ENCODE measurements around the gene KMT2D. TPM values are rescaled to one million over a fixed set of nuclear protein-coding genes. Genes with fewer than 3 reads are reported as not detected.

KMT2D gene
- total and polyA plus RNA-seq, 2 of the 8 experiments (the other 6 are each of a cell fraction or from before 2014, with no cell fraction given), result 9.1 to 86.3 TPM

DNA sequence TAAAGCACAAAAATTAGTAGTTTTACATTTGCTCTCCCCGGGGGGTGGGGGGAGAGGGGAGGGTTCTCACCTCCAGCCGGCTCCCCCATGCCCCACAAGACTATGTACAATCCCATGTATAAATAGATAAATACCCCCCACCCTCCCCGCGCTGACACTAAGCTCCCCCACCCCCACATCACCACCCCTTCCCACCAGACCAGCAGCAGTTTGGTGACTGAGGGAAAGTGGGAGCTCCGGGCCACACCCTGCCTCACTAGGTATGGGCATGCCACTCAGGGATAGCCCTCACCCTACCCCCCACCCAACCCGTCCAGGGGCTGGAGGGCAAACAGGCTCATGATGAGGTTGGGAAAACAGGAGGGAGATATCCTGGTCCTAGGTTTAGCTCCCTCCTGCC, 40.2 kb downstream of the KMT2D start:
- Histone ChIP-seq H3K23ac (ENCODE audit: insufficient read length) (no peak overlapping the region), H3K79me2 (ENCODE audit: control insufficient read depth in 1 of 2, insufficient read depth in 2 of 2, low read length in 2 of 2) (no peaks in the 10 kb centered on the region), H2BK120ac (replicated peaks; ENCODE audit: low read depth, low read length) (no peak overlapping the region), H2BK5ac (ENCODE audit: low read depth, low read length) (no peak overlapping the region), H3K27ac (ENCODE audit: low read depth, low read length) (no peak overlapping the region), H4K5ac (ENCODE audit: insufficient read length, low read depth, low read length) (no peak overlapping the region), H3K18ac (ENCODE audit: extremely low read depth, low read length) (no peak overlapping the region), H3K9ac (replicated peaks in 1 of 4; ENCODE audit: extremely low read depth in 1 of 4, low read depth in 3 of 4, low read length in 3 of 4) (no peak overlapping the region), H2BK12ac (ENCODE audit: low read depth, low read length) (no peak overlapping the region), H2AFZ (ENCODE audit: low read length) (no peak overlapping the region), H3K23me2 (ENCODE audit: low read depth, low read length) (peaks cover 8% of the 10 kb centered on the region), H4K8ac (ENCODE audit: extremely low read depth, insufficient read depth, low read length) (no peak overlapping the region; the same call in 1 of the 2 replicates), H3K36me3 (ENCODE audit: control insufficient read depth in 2 of 4, insufficient read depth in 4 of 4, low read length in 3 of 4) (peaks cover 7 to 40% (median 27%) of the 10 kb centered on the region in 4 experiments; a peak in 7 of 8 replicates), H3K4ac (replicated peaks; ENCODE audit: insufficient read length, low read depth, low read length) (no peak overlapping the region), H4K20me1 (replicated peaks in 1 of 2; ENCODE audit: control insufficient read depth in 1 of 2, insufficient read depth in 2 of 2, low read length in 2 of 2) (peaks cover 2 to 3% of the 10 kb centered on the region in 2 experiments), H3K14ac (ENCODE audit: insufficient read length) (no peak overlapping the region), H3K4me3 (ENCODE audit: extremely low read depth in 1 of 4, insufficient read depth in 2 of 4, low read depth in 3 of 4, low read length in 4 of 4) (no peak overlapping the region), H2BK20ac (ENCODE audit: low read length) (no peak overlapping the region), H3K56ac (replicated peaks; ENCODE audit: insufficient read length, low read depth, low read length) (no peak overlapping the region), H3K27me3 (replicated peaks in 1 of 4; ENCODE audit: control insufficient read depth in 3 of 4, extremely low read depth in 1 of 4, insufficient read depth in 3 of 4, low read length in 3 of 4) (no peaks in the 10 kb centered on the region), H2AK5ac (ENCODE audit: low read depth, low read length) (no peak overlapping the region), H3K9me3 (ENCODE audit: insufficient read depth in 2 of 2, low read depth in 1 of 2, low read length in 1 of 2) (no peaks in the 10 kb centered on the region), H4K91ac (replicated peaks; ENCODE audit: insufficient read length, low read length) (no peak overlapping the region), H3K4me1 (replicated peaks in 1 of 4; ENCODE audit: control insufficient read depth in 3 of 4, insufficient read depth in 4 of 4, low read length in 3 of 4) (peaks cover 0 to 6% (median 1%) of the 10 kb centered on the region in 4 experiments; a peak in 4 of 7 replicates), H3K79me1 (ENCODE audit: low read depth, low read length) (no peaks in the 10 kb centered on the region; the same call in 1 of the 2 replicates), H3K4me2 (ENCODE audit: insufficient read depth in 1 of 2, low read depth in 2 of 2, low read length in 2 of 2) (no peak overlapping the region), H2BK15ac (ENCODE audit: low read length) (no peak overlapping the region)
- FAIRE-seq (no peak), DNase-seq (ENCODE audit: low read depth in 1 of 2, low spot score in 2 of 2) (no peak)
- ChIA-PET CTCF (ENCODE audit: partially characterized antibody) (interaction anchor here (0.6 to 4.9 kb wide), 14 partner anchors 11 to 1685 kb away, joined by 3 to 34 read pairs (median 4); partner anchors contain the start of gene DDN), POLR2A (ENCODE audit: partially characterized antibody) (interaction anchor here (0.8 to 22.2 kb wide), 12 partner anchors 9 to 191 kb away, joined by 3 to 339 read pairs (median 4); partner anchors contain the start of genes DDN, RND1 and TUBA1B)
- 88% methylated on average over 2 of the region's 6 CpGs; no CpG with 5 or more reads in 1 of the 2 experiments for WGBS, 2 experiments (ENCODE audit: extremely low coverage in 1 of 2, insufficient coverage in 1 of 2, insufficient read length in 1 of 2, insufficient replicate concordance in 2 of 2, low coverage in 1 of 2, low lambda C conversion rate in 2 of 2, missing lambda C conversion rate in 1 of 2)
- TF ChIP-seq BCL11A (IDR thresholded peaks at IDR 0.05; ENCODE audit: low read depth in 2 of 2, low read length in 2 of 2), result no peak

Data from H1 (cell line).